Superior temporal gyrus (tissue), 1 donor: ENCODE measurements around the gene VCY.
"Not testable (repeated sequence)": the region's sequence is repeated elsewhere in the genome, so short reads cannot be mapped to it uniquely, and the experiment has no call there.

Experiments
- DNase-seq: peaks from one replicate; pipeline ENCODE4 v3.0.0-alpha.2; 2016; ENCODE audit errors: extremely low spot score

The VCY gene

GRCh38 chrY:13986373-13986772 is at the start of gene VCY:
Gene VCY, minus strand, starts transcription at chrY:13986473. Its CDS starts 33 bp downstream, at chrY:13986440.
- DNase-seq: not testable (repeated sequence)

DNA sequence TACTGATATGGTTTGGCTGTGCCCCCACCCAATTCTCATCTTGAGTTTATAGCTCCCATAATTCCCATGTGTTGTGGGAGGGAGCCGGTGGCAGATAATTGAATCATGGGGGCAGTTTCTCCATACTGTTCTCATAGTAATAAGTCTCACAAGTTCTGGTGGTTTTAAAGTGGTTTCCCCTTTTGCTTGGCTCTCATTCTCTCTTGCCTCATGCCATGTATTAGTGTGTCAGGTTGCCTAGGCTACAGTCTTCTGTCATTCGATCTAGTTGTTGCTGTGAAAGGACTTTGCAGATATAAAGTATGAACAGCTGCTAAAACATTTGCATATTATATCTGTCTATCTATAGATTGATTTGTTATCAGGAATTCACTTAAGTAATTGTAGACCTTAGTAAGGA is 44.1 kb upstream of the VCY start:
- not testable (repeated sequence) for DNase-seq

DNA sequence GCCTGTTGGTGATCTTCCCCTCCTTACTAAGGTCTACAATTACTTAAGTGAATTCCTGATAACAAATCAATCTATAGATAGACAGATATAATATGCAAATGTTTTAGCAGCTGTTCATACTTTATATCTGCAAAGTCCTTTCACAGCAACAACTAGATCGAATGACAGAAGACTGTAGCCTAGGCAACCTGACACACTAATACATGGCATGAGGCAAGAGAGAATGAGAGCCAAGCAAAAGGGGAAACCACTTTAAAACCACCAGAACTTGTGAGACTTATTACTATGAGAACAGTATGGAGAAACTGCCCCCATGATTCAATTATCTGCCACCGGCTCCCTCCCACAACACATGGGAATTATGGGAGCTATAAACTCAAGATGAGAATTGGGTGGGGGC is 25.6 kb upstream of the VCY start:
- DNase-seq: not testable (repeated sequence)

- DNase-seq: not testable (repeated sequence)
These were observed 43.9 kb downstream of the VCY start for GRCh38 chrY:13942406-13942805.
